Medulla oblongata (tissue), 1 donor: Measurements from ENCODE around the gene TMPRSS4.

Source experiments
- DNase-seq: peaks from one replicate; pipeline ENCODE4 v3.0.0-alpha.2; 2015; ENCODE audit errors: extremely low spot score

TMPRSS4 gene

DNA sequence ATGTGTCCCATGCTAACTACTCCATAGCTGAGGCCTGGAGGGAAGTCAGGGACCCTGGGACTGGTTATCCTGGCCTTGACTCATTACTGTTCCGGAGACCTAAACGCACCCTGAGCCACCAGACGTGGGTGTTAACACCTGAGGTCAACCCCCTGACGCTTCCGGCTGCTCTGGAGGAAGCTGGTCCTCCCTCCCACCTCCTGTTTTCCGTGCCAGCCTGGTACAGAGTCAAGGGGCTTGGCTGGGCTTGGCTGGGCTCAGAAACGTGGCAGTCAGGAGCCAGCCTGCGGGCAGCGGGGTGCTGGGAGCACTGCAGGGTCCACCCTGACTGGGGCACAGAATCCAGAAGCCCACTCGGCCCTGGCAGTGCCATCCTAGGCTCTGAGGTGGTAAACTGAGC, 2.6 kb downstream of the TMPRSS4 start:
- DNase-seq: no peak

- no peak for DNase-seq
These were observed 3.4 kb downstream of the TMPRSS4 start for GRCh38 chr11:118080296-118080695.

GRCh38 chr11:118081241-118081958, 4.5 kb downstream of the TMPRSS4 start:
- no peak for DNase-seq

DNA sequence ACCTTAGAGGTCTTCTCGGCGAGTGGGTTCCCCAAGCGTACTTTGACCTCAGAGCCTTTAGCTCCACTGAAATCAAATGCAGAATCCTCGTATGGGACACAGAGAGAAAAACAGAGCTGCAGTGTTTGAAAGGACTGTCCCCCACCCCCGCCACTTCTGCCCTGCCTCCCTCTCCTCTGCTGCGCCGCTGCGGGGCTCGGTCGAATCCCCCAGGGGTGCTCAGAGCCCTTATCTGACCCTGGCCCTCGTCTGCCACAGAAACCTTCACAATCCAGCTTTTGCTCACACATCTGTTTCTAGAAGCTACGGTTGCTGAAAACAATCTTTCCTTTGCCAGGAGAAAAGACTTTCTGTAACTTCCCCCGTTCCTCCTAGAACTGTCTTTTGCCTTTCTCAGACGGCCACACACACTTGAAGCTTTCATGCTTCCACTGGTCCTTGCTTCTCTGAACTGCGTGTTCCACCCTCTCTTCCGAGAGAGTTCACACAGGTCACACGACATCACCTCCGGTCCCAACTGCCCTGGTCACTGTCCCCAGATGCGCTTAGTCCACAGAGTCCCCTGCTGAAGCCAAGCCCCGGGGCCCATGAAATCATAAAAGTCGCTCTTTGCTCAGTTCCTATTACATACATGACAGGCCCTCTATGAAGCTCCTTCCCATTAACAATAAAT, 6.1 kb downstream of the TMPRSS4 start:
- no peak for DNase-seq

DNA sequence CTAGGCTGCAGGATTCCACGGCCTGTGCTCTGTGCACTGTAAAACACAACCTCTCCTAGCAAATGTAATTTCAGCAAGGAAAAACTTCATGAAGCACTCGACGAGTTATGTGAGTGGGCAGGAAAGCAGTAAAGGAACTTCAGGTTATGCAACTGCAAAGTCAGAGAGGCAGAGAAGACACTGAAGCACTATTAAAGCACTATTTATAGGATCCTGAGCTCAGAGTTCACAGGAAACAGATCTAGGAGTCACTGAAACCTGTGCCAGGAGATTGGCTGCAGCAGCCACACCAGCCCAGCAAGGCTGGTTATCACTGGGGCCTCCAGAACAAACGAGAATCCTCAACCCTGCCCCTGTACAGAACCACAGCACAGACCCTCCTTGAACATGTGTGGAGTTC, 7.4 kb downstream of the TMPRSS4 start:
- DNase-seq: peak; percentile 42

GRCh38 chr11:118084656-118085055, 7.8 kb downstream of the TMPRSS4 start:
- DNase-seq: no peak

GRCh38 chr11:118086913-118087768, 10.3 kb downstream of the TMPRSS4 start, which contains the start of gene SMIM35:
Gene SMIM35 (minus strand): TSS chr11:118086963. CDS start chr11:118086757, 206 bp downstream.
- peak; percentile 31 for DNase-seq

GRCh38 chr11:118087931-118088330, 11.1 kb downstream of the TMPRSS4 start:
- DNase-seq: peak; percentile 17

DNA sequence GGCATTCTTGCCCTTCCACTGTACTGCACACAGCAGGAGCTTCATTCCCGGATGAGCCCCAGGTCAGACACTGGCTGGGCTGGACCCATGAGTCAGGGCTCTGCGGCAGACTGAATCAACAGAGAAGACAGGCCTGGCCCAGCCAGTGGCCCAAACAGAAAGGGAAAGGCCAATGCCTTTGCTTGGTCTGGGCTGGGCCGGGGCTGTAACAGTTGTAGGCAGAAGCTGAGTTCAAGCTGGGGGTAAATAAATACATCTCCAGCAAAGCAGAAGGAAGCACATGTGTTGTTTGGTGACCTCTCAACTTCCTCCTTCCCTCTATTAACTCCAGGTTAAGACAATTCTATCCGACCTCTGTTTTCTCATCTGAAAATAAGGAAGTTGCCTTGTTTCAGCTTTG, 11.7 kb downstream of the TMPRSS4 start:
- peak; percentile 46 for DNase-seq

DNA sequence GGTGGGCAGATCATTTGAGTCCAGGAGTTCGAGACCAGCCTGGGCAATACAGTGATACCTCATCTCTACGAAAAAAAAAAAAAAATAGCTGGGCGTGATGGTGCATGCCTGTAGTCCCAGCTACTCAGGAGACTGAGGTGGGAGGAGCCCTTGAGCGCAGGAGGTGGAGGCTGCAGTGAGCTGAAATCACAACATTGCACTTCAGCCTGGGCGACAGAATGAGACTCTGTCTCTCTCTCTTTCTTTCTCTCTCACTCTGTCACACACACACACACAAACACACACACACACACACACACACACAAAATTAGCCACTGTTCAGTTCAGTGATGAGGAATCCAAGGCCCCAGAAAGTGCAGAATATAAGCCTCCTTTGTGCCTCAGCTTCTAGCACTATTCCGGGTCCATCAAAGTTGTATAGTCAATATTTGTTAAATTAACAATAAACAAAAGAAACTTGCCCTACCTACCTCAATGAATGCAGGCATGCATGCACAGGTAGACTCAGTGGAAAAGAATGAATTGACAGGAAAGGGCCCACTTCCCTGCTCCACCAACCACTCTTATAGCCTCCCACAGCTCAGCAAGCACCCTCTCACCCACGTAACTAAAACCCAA, 13.8 kb downstream of the TMPRSS4 start:
- DNase-seq: no peak

GRCh38 chr11:118091690-118092089, 14.8 kb downstream of the TMPRSS4 start:
- DNase-seq: no peak

DNA sequence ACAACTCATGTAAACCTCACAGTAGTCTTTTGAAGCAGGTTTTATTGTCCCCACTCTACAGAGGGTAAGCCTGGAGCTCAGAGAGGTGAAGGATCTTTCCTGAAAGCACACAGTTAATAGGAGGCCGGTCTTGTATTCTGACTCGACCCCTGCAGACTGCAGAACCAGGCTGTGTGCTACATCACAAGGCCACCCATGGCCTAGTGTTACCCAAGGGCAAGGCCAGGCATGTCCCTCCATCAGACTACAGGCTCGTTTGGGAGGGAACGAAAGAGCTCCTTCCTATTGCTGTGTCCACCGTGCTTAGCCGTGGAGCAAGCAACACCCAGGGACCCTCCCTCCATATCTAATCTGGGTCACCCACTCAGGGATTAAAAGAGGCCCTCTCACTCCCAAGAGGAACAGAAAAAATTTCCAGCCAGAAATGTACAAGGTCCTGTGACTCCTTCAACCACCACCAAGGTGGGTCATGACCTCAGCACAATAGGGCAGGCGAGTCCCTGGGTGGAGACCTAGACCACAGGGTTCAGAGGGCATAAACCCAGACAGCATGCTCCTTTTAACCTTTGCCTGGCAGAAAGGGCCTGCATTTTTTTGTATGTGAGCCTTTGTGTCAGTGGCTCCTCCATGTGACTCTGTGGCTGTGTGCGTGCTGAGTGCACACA, 16.2 kb downstream of the TMPRSS4 start:
- DNase-seq: no peak

GRCh38 chr11:118095493-118095892, 18.6 kb downstream of the TMPRSS4 start:
- DNase-seq: no peak

- DNase-seq: no peak
These were observed 19.1 kb downstream of the TMPRSS4 start for GRCh38 chr11:118095967-118096367.

DNA sequence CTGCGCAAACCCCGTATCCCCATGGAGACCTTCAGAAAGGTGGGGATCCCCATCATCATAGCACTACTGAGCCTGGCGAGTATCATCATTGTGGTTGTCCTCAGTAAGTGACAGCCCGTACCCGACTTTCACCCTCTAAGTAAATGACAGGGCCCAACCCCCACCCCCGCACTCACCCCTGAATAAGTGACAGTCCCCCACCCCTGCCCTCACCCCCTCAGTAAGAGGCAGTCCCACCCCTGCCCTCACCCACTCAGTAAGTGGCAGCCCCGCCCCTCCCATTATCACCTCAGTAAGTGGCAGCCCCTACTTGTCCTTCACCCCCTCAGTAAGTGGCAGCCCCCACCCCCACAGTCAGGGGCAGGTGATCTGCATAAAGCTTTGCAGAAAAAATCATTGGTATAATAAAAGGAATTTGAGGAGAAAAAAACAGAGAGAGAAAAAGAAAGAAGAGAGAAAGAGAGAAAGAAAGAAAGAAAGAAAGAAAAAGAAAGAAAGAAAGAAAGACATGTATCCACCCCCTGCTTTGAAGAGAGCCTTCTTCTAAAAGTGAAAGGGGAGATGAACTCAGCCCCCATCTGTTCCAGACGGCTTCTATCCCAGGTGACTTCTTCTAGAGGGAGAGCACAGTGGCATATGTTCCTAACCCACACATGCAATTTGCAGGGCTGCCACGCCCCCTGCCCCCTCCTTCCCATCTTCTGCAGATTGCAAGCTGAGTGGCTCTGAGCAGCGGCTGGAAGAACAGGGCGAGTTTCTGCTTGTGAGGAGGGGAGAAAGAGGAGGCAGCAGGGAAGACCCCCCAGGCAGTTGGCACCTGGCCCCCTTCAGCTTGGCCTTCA, 22.3 kb downstream of the TMPRSS4 start:
- DNase-seq: no peak

DNA sequence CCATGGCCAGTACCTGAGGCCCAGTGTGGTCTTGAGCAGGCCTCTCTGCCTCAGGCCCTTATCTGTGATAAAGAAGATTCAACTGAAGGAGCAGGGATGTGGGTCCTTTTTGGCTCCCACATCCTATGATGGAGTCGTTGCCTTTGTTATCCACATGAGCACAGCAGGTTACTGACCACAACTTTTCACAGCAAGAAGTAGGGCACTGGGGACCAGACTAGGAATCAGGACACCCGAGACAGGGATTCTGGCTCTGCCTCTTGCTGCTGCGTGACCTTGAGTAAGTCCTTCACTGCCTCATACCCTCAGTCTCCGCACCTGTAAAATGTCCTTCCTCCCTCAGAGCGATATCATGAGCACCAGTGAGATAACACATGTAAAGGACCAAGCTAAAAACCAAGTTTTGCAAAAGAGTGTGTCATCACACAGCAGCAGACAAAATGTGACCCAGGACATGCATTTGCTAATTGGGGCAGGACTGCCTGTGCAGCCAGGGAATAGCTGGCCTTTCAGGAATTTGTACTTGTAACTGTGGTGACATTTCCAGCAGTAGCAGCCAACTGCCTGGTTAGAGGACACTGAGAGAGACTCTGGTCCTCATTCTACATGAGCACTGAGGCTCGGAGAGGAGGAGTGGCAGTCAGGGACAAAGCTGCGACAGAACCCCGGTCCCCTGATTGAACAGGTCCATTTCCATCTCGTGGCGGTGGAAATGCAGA, 23.1 kb downstream of the TMPRSS4 start:
- no peak for DNase-seq

- DNase-seq: no peak
These were observed 23.9 kb downstream of the TMPRSS4 start for GRCh38 chr11:118100691-118101232.

- DNase-seq: no peak
These were observed 25.9 kb downstream of the TMPRSS4 start for GRCh38 chr11:118102721-118103261.

DNA sequence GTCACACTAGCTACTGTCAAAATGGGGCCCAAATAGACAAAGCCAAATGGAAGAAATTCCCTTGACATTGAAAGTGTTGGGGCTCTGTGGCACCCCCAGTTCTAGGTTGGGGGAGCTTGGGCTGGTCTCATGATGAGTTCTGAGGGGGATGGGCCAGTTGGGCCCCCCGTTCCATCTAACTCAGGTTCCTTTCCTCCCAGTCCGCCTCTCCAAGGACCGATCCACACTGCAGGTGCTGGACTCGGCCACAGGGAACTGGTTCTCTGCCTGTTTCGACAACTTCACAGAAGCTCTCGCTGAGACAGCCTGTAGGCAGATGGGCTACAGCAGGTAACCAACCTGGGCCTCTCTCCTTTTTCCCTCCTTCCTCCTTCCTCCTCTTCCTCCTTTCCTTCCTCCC, 27.6 kb downstream of the TMPRSS4 start:
- no peak for DNase-seq
